Nephron (organoid): ENCODE measurements around the gene TMEM62.
A peak's percentile ranks its signal among the peaks of the same experiment; 100 is the strongest.

Source experiments
- H3K27ac Mint-ChIP-seq, 3 experiments: 2 replicates each; pipeline ENCODE4 v1.8.0; 2020; ENCODE audit warnings: mixed read lengths in 3 of 3, mild to moderate bottlenecking in 2 of 3, moderate library complexity in 1 of 3
- H3K27me3 Mint-ChIP-seq: 2 replicates; pipeline ENCODE4 v1.8.0; 2021; ENCODE audit warnings: low read depth, mild to moderate bottlenecking, moderate library complexity, mixed read lengths
- H3K36me3 Mint-ChIP-seq: 2 replicates; pipeline ENCODE4 v1.8.0; 2020; ENCODE audit warnings: low read depth, mixed read lengths
- H3K4me1 Mint-ChIP-seq: 2 replicates; pipeline ENCODE4 v1.8.0; 2020; ENCODE audit warnings: mixed read lengths
- H3K4me3 Mint-ChIP-seq, 3 experiments: 2 replicates each; pipeline ENCODE4 v1.8.0; 2020; ENCODE audit warnings: mild to moderate bottlenecking in 3 of 3, mixed read lengths in 3 of 3, moderate library complexity in 2 of 3
- H3K9me3 Mint-ChIP-seq: 2 replicates; pipeline ENCODE4 v1.8.0; 2020; ENCODE audit warnings: mixed read lengths
- TF ChIP-seq, protein P1 (sequence below), 3 experiments: fragments of 200-600 bp; sonication (generic); IDR thresholded peaks; one replicate each; pipeline ENCODE4 v1.5.0; 2021; ENCODE audit warnings: antibody characterized with exemption in 3 of 3; ENCODE audit not compliant: unreplicated experiment in 3 of 3

The TMEM62 gene

DNA sequence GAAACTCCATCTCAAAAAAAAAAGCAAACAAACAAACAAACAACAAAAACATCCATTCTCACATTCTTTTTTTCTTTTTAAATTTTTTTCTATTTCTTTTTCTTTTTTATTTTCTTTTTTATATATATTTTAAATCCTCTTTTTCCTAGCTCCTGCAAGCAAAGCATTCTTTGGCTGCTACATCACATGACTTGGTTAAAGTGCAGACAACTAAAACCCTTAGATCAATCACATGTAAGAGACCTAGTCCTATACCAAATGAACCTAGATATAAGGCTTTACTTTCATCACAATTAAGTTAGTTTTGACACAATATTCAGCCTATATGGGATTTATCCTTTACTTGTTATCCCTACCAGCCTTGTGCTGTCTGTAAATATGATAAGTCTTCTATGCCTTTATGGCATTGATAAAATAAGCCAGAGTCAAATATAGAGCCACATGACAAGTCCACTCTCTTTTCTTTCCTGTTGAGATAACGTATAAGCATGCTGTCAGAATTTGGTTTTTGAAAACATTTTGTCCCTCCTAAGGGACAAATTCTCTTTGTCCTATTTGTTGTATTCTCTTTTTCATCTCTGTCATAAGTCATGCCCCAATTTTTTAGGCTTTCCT, 38.9 kb upstream of the TMEM62 start:
- Mint-ChIP-seq H3K9me3 (no peaks in the 10 kb centered on the region), H3K4me3 (no peak overlapping the region), H3K27me3 (no peaks in the 10 kb centered on the region), H3K36me3 (peaks cover 63% of the 10 kb centered on the region), H3K27ac (peak overlapping the region in 2 of 3 experiments; percentile 10 to 27), H3K4me1 (peaks cover 4% of the 10 kb centered on the region)
- TF ChIP-seq, protein P1, sequence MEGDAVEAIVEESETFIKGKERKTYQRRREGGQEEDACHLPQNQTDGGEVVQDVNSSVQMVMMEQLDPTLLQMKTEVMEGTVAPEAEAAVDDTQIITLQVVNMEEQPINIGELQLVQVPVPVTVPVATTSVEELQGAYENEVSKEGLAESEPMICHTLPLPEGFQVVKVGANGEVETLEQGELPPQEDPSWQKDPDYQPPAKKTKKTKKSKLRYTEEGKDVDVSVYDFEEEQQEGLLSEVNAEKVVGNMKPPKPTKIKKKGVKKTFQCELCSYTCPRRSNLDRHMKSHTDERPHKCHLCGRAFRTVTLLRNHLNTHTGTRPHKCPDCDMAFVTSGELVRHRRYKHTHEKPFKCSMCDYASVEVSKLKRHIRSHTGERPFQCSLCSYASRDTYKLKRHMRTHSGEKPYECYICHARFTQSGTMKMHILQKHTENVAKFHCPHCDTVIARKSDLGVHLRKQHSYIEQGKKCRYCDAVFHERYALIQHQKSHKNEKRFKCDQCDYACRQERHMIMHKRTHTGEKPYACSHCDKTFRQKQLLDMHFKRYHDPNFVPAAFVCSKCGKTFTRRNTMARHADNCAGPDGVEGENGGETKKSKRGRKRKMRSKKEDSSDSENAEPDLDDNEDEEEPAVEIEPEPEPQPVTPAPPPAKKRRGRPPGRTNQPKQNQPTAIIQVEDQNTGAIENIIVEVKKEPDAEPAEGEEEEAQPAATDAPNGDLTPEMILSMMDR (IDR thresholded peaks at IDR 0.05; ENCODE audit: unreplicated experiment in 3 of 3): no peak

DNA sequence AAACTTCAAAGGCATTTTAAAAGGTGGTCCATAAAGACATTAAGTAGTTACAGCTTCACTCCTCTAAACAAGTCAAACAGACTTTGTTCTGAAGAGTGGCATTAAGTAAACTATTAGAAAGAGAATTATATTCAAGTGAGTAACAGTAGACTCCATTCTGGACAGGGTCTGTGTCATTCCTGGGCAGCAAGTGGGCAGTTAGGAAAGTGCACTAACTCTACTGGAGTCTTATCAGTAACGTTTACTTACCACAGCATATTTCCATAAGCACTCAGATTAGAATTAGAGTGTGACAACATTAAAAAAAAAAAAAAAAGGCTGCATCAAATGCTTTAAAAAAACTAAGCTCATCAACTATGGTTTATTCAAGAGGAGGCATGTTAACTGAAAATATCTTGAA, 38.1 kb upstream of the TMEM62 start:
- TF ChIP-seq, protein P1 (IDR thresholded peaks at IDR 0.05; ENCODE audit: unreplicated experiment in 3 of 3): no peak
- Mint-ChIP-seq H3K4me1 (peaks cover 4% of the 10 kb centered on the region), H3K4me3 (no peak overlapping the region), H3K27me3 (no peaks in the 10 kb centered on the region), H3K9me3 (no peaks in the 10 kb centered on the region), H3K36me3 (peaks cover 64% of the 10 kb centered on the region), H3K27ac (peak overlapping the region in 1 of 3 experiments; percentile 27)

DNA sequence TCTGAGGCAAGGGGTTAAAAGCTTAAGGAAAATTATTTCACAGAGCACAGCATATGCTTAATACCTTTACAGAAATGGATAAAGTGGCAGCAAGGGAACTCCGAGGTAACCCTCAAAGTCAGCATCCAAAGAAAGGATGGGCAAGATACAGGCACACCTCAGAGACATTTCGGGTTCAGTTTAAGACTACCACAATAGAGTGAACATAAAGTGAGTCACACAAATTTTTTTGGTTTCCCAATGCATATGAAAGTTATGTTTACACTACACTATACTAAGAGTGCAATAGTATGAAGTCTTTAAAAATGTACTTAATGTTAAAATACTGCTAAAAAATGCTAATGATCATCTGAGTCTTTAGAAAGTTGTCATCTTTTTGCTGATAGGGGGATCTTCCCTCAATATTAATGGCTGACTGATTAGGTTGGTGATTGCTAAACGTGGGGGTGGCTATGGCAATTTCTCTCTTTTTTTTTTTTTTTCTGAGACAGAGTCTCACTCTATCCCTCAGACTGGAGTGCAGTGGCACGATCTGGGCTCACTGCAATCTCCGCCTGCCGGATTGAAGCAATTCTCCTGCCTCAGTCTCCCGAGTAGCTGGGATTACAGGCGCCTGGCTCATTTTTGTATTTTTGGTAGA, 37.6 kb upstream of the TMEM62 start:
- TF ChIP-seq, protein P1 (IDR thresholded peaks at IDR 0.05; ENCODE audit: unreplicated experiment in 3 of 3): no peak
- Mint-ChIP-seq H3K36me3 (peaks cover 70% of the 10 kb centered on the region), H3K27me3 (no peaks in the 10 kb centered on the region), H3K9me3 (no peaks in the 10 kb centered on the region), H3K4me1 (peaks cover 5% of the 10 kb centered on the region), H3K4me3 (no peak overlapping the region), H3K27ac (no peak overlapping the region)

DNA sequence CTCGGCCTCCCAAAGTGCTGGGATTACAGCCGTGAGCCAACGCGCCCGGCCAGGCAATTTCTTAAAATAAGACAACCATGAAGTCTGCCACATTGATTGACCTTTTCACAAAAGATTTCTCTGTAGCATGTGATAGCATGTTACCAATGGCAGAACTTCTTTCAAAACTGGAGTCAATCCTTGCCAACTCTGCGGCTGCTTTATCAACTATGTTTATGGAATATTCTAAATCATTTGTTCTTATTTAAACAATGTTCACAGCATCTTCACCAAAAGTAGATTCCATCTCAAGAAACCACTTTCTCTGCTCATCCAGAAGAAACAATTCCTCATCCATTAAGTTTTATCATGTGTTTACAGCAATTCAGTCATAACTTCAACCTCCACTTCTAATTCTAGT, 37.0 kb upstream of the TMEM62 start:
- Mint-ChIP-seq H3K4me1 (peaks cover 10% of the 10 kb centered on the region), H3K9me3 (no peaks in the 10 kb centered on the region), H3K36me3 (peaks cover 76% of the 10 kb centered on the region), H3K27ac (no peak overlapping the region), H3K4me3 (no peak overlapping the region), H3K27me3 (no peaks in the 10 kb centered on the region)
- TF ChIP-seq, protein P1 (IDR thresholded peaks at IDR 0.05; ENCODE audit: unreplicated experiment in 3 of 3): no peak

DNA sequence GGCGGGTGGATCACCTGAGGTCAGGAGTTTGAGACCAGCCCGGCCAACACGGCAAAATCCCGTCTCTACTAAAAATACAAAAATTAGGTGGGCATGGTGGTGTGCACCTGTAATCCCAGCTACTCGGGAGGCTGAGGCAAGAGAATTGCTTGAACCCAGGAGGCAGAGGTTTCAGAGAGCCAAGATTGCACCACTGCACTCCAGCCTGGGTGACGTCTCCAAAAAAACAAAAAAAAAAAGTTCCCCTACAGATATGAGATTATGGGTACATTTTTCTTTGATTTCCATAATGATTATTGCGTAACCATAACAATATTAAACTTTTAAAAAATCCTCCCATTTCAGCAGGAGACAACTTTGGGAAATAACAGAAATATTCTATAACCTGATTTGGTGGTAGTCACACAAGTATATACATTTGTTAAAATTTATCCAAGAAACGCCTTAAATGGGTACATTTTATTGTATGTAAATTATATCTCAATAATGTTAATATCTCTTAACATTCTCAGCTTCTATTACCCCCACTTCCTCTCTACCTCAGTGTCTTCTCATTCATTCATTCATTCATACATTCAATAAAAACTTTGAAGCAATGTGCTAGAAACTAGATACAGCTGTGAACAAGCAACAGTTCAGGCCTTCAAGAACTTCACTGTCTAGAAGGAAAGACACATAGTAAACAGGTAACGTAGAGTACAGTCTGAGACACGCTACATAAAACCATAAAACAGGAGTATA, 34.1 kb upstream of the TMEM62 start:
- Mint-ChIP-seq H3K27me3 (no peaks in the 10 kb centered on the region), H3K4me3 (no peak overlapping the region), H3K9me3 (no peaks in the 10 kb centered on the region), H3K36me3 (peaks cover 84% of the 10 kb centered on the region), H3K27ac (no peak overlapping the region), H3K4me1 (peaks cover 29% of the 10 kb centered on the region)
- TF ChIP-seq, protein P1 (IDR thresholded peaks at IDR 0.05; ENCODE audit: unreplicated experiment in 3 of 3): no peak
